Natural killer cell treated with Interleukin-12 subunit alpha and Interleukin-12 subunit beta and Interleukin-15 and Interleukin-18, amount 100 ng/mL, for 72 hours (primary cell): ENCODE results near the gene ZNF469. TPM values are rescaled to one million over a fixed set of nuclear protein-coding genes. Genes with fewer than 3 reads are reported as not detected.
A peak's percentile ranks its signal among the peaks of the same experiment; 100 is the strongest.

Source experiments
- ATAC-seq, 2 donors: fragments of 150-1000 bp; cut with Tn5 transposase in 1 of 2; sonication (Bioruptor Pico), chemical (Tn5 transposase) in 1 of 2; 2 replicates each; pipeline ENCODE4 v1.10.0; 2021
- DNase-seq: peaks from one replicate; pipeline ENCODE4 v3.0.0; 2022; ENCODE audit warnings: low spot score
- H3K27ac Mint-ChIP-seq, 2 donors: 1 replicate in 1 of 2; 2 replicates in 1 of 2; pipeline ENCODE4 v1.8.0; 2022; ENCODE audit warnings: mixed read lengths in 2 of 2, mild to moderate bottlenecking in 1 of 2, moderate library complexity in 1 of 2
- H3K27me3 Mint-ChIP-seq, 2 donors: 1 replicate in 1 of 2; 2 replicates in 1 of 2; pipeline ENCODE4 v1.8.0; 2022; ENCODE audit warnings: mixed read lengths in 2 of 2
- H3K36me3 Mint-ChIP-seq: one replicate; pipeline ENCODE4 v1.8.0; 2022; ENCODE audit warnings: mixed read lengths
- H3K4me1 Mint-ChIP-seq, 2 donors: 1 replicate in 1 of 2; 2 replicates in 1 of 2; pipeline ENCODE4 v1.8.0; 2022; ENCODE audit warnings: low read depth in 2 of 2, mixed read lengths in 2 of 2, mild to moderate bottlenecking in 1 of 2
- H3K4me3 Mint-ChIP-seq: one replicate; pipeline ENCODE4 v1.8.0; 2022; ENCODE audit warnings: mixed read lengths
- H3K9me3 Mint-ChIP-seq: 2 replicates; pipeline ENCODE4 v1.8.0; 2022; ENCODE audit warnings: mixed read lengths
- total RNA-seq, 2 donors: library from RNA; stranded (reverse); gene quantifications; one replicate each; pipeline ENCODE4 v1.2.3, GENCODE V29; 2022

ZNF469 gene, protein sequence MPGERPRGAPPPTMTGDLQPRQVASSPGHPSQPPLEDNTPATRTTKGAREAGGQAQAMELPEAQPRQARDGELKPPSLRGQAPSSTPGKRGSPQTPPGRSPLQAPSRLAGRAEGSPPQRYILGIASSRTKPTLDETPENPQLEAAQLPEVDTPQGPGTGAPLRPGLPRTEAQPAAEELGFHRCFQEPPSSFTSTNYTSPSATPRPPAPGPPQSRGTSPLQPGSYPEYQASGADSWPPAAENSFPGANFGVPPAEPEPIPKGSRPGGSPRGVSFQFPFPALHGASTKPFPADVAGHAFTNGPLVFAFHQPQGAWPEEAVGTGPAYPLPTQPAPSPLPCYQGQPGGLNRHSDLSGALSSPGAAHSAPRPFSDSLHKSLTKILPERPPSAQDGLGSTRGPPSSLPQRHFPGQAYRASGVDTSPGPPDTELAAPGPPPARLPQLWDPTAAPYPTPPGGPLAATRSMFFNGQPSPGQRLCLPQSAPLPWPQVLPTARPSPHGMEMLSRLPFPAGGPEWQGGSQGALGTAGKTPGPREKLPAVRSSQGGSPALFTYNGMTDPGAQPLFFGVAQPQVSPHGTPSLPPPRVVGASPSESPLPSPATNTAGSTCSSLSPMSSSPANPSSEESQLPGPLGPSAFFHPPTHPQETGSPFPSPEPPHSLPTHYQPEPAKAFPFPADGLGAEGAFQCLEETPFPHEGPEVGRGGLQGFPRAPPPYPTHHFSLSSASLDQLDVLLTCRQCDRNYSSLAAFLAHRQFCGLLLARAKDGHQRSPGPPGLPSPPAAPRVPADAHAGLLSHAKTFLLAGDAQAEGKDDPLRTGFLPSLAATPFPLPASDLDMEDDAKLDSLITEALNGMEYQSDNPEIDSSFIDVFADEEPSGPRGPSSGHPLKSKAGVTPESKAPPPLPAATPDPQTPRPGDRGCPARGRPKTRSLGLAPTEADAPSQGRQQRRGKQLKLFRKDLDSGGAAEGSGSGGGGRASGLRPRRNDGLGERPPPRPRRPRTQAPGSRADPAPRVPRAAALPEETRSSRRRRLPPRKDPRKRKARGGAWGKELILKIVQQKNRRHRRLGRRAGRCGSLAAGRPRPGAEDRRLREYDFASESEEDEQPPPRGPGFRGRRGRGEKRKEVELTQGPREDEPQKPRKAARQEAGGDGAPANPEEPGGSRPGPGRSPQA (N-terminal part only)
- total RNA-seq: 1 to 10 TPM; 3.0 to 6.1 TPM

DNA sequence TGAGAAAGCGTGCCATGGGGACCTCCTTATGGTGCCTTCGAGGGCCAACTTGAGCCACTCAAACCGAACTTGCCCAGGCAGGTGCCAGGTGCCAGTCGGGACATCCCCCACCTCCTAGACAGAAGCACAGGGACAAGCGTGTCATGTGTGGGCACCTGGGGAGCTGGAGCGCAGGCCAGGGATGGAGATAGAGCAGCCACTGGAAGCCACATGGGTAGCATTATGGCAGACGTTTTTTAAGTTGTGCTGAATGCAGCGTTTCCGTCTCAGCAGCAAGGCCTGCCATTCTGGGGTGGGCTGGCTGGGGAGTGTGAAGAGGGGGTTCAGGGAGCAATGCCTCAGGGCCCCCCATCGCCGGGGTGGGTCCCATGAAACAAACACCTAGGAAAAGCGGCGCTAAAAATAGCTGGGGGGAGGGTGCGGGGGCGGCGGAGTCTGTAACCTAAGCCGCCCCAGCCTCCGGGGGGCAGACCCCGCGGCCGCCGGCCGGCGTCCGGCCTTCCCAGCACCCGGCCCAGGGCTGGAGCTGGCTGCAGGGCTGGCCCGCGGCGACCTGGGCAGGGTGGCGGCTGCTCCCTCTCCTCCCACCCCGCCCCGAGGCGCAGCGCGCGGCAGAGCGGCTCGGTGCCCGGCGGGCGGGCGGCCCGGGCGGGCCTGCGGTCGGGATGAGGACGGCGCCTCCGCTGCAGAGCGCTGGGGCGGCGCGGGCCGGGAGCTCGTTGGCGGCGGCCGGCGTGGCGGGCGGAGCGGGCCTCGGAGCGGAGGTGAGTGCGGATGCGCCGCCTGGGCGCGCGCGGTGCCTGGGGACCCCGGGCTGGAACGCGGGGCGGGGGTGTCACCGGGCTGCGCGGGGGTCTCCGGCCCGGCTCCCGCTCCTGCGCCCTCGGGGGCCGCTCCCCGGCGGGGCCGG lies at the start of gene ZNF469:
Gene ZNF469, plus strand, starts transcription at position 469 of the 910 bp plus-strand sequence. CDS start 44,512 bp downstream, outside the sequence.
- Mint-ChIP-seq H3K4me3 (peak within 1 kb of the TSS; percentile 22), H3K9me3 (no peaks in the 10 kb centered on the region), H3K27me3 (peaks cover 6 to 14% of the 10 kb centered on the region in 2 donors), H3K36me3 (no peaks in the 10 kb centered on the region), H3K27ac (no peak within 1 kb of the TSS), H3K4me1 (no peaks in the 10 kb centered on the region)
- DNase-seq (peak; percentile 55), ATAC-seq (peak; percentile 15 to 16)

DNA sequence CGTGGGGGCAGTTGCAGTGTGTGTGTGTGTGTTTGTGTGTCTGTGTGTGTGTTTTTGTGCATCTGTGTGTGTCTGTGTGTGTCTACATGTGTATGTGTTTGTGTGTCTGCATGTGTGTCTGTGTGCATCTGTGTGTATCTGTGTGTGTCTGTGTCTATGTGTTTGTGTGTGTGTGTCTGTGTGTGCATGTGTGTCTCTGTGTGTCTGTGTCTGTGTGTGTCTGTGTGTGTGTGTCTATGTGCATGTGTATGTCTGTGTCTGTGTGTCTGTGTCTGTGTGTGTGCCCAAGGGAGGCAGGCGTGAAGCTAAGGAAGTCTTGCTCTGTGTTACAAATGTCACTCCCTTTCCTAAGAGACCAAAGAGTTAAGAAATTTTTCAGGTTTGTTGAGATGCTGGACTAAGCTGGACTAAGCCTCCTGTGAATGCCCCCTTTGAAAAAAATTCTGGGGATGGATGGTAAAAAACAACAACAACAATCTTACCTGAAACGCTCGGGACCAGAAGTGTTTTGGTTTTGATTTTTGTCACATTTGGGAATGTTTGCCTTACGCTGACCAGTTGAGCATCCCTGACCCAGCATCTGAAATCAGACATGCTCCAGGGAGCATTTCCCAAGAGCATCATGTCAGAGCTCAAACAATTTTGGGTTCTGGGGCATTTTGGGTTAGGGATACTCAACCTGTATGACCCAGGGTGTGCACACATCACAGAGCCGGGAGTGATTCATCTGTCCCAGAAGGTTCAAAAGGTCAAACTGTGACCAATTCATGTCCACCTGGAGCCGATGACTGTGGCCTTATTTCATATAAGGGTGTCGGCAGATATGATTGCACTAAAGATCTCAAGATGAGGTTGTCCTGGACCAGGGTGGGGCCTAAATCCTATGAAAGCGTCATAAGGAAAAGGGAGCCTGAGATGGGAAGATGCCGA lies 48.6 kb upstream of the ZNF469 start:
- no peak for ATAC-seq

DNA sequence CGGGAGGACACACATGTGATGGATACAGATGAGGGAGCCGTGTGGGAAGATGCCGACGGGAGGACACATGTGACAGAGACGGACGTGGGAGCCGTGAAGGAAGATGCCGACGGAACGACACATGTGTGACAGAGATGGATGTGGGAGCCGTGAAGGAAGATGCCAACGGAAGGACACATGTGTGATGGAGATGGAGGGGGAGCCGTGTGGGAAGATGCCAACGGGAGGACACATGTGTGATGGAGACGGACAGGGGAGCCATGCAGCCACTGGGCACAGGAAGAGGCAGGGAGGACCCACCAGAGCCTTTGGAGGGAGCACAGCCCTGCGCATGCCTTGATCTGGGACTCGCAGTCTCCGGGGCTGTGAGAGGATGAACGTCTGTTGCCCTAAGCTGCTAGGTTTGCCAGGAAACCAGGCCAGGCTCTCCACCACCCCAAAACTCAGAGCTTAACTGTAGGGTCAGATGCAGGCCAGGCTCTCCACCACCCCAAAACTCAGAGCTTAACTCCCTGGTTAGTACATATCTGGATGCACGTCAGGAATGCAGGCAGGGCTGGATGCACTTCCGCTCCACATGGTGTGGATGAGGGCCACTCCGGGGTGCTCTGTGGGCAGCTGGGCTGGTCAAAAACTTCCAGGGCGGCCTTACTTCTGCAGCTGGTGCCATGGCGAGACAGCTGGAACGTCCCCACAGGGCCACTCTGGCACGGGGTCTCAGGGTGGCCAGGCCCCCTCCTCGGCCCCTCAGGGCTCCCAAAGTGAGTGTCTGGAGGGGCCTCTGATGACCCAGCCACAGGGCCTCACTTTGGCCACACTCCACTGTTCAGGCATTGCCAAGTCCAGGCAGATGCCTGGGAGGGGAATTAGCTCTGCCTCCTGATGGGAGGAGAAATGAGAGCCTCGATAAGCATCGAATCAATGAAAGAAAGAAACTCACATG lies 47.7 kb upstream of the ZNF469 start:
- no peak overlapping the region for H3K27ac Mint-ChIP-seq
- peaks cover 0 to 3% of the 10 kb centered on the region in 2 donors for H3K27me3 Mint-ChIP-seq
- no peak overlapping the region for H3K4me3 Mint-ChIP-seq
- DNase-seq: no peak
- peaks cover 4% of the 10 kb centered on the region for H3K9me3 Mint-ChIP-seq
- no peaks in the 10 kb centered on the region for H3K36me3 Mint-ChIP-seq
- H3K4me1 Mint-ChIP-seq: peaks cover 9% of the 10 kb centered on the region in 2 donors
- no peak for ATAC-seq

More for the DNA sequence above, 48.6 kb upstream of the ZNF469 start:
- Mint-ChIP-seq H3K4me3 (peak overlapping the region; percentile 58), H3K4me1 (peaks cover 9% of the 10 kb centered on the region in 2 donors), H3K36me3 (no peaks in the 10 kb centered on the region), H3K9me3 (peaks cover 4% of the 10 kb centered on the region), H3K27ac (peak overlapping the region; percentile 0 to 12), H3K27me3 (peaks cover 0 to 3% of the 10 kb centered on the region in 2 donors)
- no peak for DNase-seq

DNA sequence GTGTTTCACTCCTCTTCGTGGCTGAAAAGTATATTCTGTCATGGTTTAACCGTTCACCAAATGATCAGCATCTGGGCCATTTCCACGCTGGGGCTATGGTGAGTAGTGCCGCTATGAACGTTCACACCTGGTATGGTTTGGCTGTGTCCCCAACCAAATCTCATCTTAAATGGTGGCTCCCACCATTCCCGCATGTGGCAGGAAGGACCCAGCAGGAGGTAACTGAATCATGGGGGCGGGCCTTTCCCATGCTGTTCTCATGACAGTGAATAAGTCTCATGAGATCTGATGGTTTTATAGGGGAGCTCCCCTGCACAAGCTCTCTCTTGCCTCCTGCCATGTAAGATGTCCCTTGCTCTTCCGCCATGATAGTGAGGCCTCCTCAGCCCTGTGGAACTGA lies 45.7 kb upstream of the ZNF469 start:
- no peak overlapping the region for H3K27ac Mint-ChIP-seq
- peaks cover 0 to 3% of the 10 kb centered on the region in 2 donors for H3K27me3 Mint-ChIP-seq
- H3K4me1 Mint-ChIP-seq: peaks cover 9% of the 10 kb centered on the region in 2 donors
- H3K9me3 Mint-ChIP-seq: peaks cover 4% of the 10 kb centered on the region
- no peak for ATAC-seq
- no peak for DNase-seq
- no peak overlapping the region for H3K4me3 Mint-ChIP-seq
- H3K36me3 Mint-ChIP-seq: no peaks in the 10 kb centered on the region

DNA sequence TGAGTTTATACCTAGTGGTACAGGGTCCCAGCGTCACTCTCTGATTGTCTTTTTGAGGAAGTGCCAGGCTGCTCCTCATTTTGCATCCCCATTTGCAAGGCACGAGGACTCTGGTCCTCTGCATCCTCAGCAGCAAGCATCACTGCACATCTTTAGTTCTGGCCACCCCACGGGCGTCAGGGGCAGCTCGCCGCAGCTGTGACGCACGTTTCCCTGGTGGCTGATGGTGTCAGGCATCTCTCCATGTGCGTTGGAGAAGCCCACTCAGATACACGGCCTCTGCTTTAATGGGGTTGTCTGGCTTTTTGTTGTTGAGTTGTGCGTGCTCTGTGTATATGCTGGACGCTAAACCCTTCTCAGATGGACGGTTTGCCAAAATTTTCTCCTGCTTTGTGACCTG lies 45.2 kb upstream of the ZNF469 start:
- Mint-ChIP-seq H3K4me1 (peaks cover 9% of the 10 kb centered on the region in 2 donors), H3K4me3 (no peak overlapping the region), H3K27ac (no peak overlapping the region), H3K27me3 (peaks cover 0 to 3% of the 10 kb centered on the region in 2 donors), H3K9me3 (peaks cover 4% of the 10 kb centered on the region), H3K36me3 (no peaks in the 10 kb centered on the region)
- no peak for DNase-seq
- ATAC-seq: no peak

DNA sequence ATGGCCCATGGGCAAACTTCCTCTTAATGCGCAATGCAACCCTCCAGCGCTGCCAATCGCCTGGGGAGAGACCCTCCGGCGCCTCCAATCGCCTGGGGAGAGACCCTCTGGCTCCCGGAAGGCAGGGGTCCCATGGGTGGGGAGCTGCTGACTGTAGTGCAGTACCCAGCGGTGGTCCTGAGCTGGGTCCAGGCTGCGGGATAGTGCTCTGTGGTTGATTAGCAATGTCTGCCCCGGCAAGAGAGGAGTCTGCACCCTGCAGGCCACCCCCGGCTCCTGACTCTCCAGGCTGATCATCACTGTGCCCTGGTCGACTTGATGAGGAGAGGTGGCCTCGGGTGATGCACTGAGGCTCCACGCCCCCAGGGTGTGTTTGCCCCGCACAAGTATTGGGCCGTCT lies 44.6 kb upstream of the ZNF469 start:
- Mint-ChIP-seq H3K9me3 (peaks cover 4% of the 10 kb centered on the region), H3K4me1 (peaks cover 9% of the 10 kb centered on the region in 2 donors), H3K27me3 (peaks cover 0 to 3% of the 10 kb centered on the region in 2 donors), H3K4me3 (no peak overlapping the region), H3K36me3 (no peaks in the 10 kb centered on the region), H3K27ac (no peak overlapping the region)
- ATAC-seq (no peak), DNase-seq (no peak)

DNA sequence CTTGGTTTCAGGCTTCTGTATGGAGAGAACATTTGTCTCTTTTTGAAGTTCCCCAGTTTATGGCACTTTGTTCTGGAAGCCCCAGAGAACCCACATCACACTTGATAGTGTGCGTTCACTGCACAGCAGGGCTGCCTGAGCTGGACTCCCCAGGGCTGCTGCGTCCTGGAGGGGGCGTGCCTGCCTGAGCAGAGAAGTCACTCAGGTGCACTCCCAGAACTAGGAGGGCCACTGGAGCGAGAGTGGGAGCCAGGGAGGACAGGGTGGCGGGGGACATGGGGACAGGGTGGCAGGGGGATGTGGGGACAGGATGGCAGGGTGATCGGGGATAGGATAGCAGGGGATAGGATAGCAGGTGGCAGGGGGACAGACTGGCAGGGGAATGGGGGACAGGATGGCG lies 43.9 kb upstream of the ZNF469 start:
- H3K4me3 Mint-ChIP-seq: no peak overlapping the region
- peaks cover 3 to 4% of the 10 kb centered on the region in 2 donors for H3K4me1 Mint-ChIP-seq
- H3K36me3 Mint-ChIP-seq: no peaks in the 10 kb centered on the region
- ATAC-seq: no peak
- H3K27me3 Mint-ChIP-seq: peaks cover 0 to under 1% of the 10 kb centered on the region in 2 donors
- DNase-seq: no peak
- peaks cover 4% of the 10 kb centered on the region for H3K9me3 Mint-ChIP-seq
- H3K27ac Mint-ChIP-seq: no peak overlapping the region

DNA sequence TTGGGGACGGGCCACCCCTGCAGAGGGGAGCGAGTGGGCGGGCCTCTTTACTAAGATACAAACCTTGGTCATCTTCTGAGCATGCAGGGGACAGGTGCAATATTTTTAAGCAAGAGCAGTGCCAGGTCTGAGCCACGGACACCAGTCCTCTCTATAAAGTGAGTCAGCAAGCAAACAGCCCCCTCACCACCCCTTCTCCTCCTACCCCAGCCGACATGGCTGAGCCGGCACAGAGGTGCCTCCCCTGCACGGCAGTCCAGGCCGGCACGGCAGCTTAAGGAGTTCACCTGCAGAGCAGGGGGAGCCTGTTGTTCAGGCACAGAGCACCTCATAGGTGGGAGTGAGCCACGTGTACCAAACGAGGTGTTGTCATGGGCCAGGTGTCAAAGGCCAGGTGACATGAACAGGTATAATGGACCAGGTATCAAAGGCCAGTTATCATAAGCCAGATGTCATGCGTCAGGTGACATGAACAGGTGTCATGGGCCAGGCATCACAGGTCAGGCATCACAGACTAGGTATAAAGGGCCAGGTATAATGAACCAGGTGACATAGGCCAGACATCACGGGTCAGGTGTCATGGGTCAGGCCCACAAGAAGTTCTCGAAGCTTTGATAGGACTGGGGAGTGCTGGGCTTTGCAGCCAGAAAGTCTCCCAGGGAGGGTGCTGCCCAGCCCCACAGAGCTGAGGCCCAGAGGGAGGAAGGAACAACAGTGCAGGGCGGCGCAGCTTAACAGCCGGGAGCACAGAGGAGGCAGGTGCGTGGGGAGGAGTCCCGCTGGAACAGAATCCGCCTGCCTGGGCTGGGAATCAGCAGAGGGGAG lies 42.6 kb upstream of the ZNF469 start:
- Mint-ChIP-seq H3K4me1 (peaks cover 0 to 2% of the 10 kb centered on the region in 2 donors), H3K27me3 (no peaks in the 10 kb centered on the region), H3K36me3 (no peaks in the 10 kb centered on the region), H3K27ac (no peak overlapping the region), H3K9me3 (peaks cover 4% of the 10 kb centered on the region), H3K4me3 (no peak overlapping the region)
- ATAC-seq (peak in 1 of 2 donors; percentile 27), DNase-seq (no peak)

DNA sequence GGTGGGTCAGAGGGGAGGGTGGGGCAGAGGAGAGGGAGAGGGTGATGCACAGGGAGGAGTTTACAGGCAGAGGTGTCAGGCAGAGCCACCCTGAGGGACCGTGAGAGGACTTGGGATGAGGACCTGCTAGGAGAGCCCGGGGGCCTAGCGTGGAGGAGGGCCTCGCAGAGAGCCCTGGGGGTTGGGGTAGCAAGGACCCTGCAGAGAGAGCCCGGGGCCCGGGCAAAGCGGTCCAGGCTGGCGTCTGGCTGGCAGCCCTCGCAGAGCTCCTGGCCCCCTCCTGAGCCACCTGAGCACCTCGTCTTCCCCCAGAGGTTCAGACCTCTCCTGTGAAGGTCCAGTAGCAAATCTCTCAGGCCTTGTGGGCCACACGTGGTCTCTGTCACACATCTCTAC lies 42.0 kb upstream of the ZNF469 start:
- ATAC-seq (no peak), DNase-seq (no peak)
- H3K27ac Mint-ChIP-seq: no peak overlapping the region
- H3K9me3 Mint-ChIP-seq: peaks cover 4% of the 10 kb centered on the region
- no peaks in the 10 kb centered on the region for H3K27me3 Mint-ChIP-seq
- H3K4me1 Mint-ChIP-seq: peaks cover 0 to 2% of the 10 kb centered on the region in 2 donors
- H3K4me3 Mint-ChIP-seq: no peak overlapping the region
- no peaks in the 10 kb centered on the region for H3K36me3 Mint-ChIP-seq

DNA sequence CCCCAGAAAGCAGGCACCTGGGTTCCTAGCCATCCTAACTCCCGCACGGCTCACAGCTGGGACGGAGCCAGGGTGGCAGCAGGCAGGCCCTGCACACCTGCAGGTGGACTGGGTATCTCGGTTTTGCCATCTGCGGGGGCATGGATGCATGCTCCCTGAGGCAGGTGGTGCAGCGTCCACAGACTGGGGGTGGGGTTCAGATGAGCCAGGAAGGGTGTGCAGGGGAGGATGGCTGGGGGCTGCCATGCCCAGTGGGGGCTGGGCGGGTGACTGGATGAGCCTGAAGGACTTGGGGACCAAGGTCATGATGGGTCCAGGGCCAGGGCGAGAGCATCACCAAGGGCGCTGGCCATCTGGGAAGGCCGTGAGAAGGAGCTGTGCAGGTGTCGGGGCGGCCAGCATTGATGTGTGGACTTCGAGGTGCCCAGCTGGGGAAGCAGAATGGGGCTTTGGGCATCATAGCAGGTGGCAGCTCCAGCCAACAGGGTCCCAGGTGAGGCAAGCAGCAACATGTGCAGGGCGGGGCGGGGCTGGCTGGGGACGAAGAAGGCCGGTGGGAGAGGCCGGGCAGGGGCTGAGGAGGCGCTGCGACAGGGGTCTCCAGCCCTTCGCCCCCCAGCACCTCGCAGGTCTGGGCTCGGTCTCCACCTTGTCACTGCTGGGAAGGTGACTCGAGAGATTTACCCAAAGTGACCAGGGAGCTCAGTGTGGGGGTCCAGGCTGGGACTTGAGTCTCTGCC lies 41.0 kb upstream of the ZNF469 start:
- ATAC-seq (no peak), DNase-seq (no peak)

More for the DNA sequence above, 41.0 kb upstream of the ZNF469 start:
- Mint-ChIP-seq H3K36me3 (no peaks in the 10 kb centered on the region), H3K4me1 (peaks cover 0 to under 1% of the 10 kb centered on the region in 2 donors), H3K9me3 (no peaks in the 10 kb centered on the region), H3K27me3 (no peaks in the 10 kb centered on the region), H3K4me3 (no peak overlapping the region), H3K27ac (no peak overlapping the region)
